GM19455 (cell line): ENCODE results near the gene MACROD2.

Source experiments
- ATAC-seq: cut with Tn5 transposase; IDR thresholded peaks from one replicate; pipeline ENCODE4 v1.9.1; 2021; ENCODE audit not compliant: unreplicated experiment

MACROD2 gene

GRCh38 chr20:14518648-14519047 is 523.3 kb downstream of the MACROD2 start:
- no peak for ATAC-seq

GRCh38 chr20:14521016-14521415 is 525.7 kb downstream of the MACROD2 start:
- ATAC-seq = no peak

- ATAC-seq = no peak
These were observed 526.1 kb downstream of the MACROD2 start for GRCh38 chr20:14521436-14521835.

- no peak for ATAC-seq
These were observed 527.3 kb downstream of the MACROD2 start for GRCh38 chr20:14522595-14522994.

- no peak for ATAC-seq
These were observed 527.8 kb downstream of the MACROD2 start for GRCh38 chr20:14523090-14523489.

GRCh38 chr20:14525426-14525825 is 530.1 kb downstream of the MACROD2 start:
- no peak for ATAC-seq

GRCh38 chr20:14526891-14527290 is 531.6 kb downstream of the MACROD2 start:
- no peak for ATAC-seq

GRCh38 chr20:14531786-14532185 is 536.5 kb downstream of the MACROD2 start:
- ATAC-seq = no peak

GRCh38 chr20:14536738-14537137 is 541.4 kb downstream of the MACROD2 start:
- ATAC-seq = no peak

GRCh38 chr20:14538433-14538832 is 543.1 kb downstream of the MACROD2 start:
- ATAC-seq = peak; percentile 94

GRCh38 chr20:14543040-14543439 is 547.7 kb downstream of the MACROD2 start:
- no peak for ATAC-seq

GRCh38 chr20:14544688-14545087 is 549.4 kb downstream of the MACROD2 start:
- ATAC-seq = no peak

- ATAC-seq = no peak
These were observed 555.3 kb downstream of the MACROD2 start for GRCh38 chr20:14550655-14551054.

GRCh38 chr20:14553774-14554534 is 558.6 kb downstream of the MACROD2 start:
- no peak for ATAC-seq

- ATAC-seq = no peak
These were observed 560.4 kb downstream of the MACROD2 start for GRCh38 chr20:14555676-14556075.

GRCh38 chr20:14556206-14556605 is 560.9 kb downstream of the MACROD2 start:
- ATAC-seq = no peak

- ATAC-seq = no peak
These were observed 564.3 kb downstream of the MACROD2 start for GRCh38 chr20:14559612-14560011.

- no peak for ATAC-seq
These were observed 566.5 kb downstream of the MACROD2 start for GRCh38 chr20:14561741-14562221.

GRCh38 chr20:14562981-14563380 is 567.7 kb downstream of the MACROD2 start:
- no peak for ATAC-seq

GRCh38 chr20:14566505-14566904 is 571.2 kb downstream of the MACROD2 start:
- no peak for ATAC-seq

- ATAC-seq = no peak
These were observed 572.9 kb downstream of the MACROD2 start for GRCh38 chr20:14568225-14568624.

GRCh38 chr20:14568701-14569100 is 573.4 kb downstream of the MACROD2 start:
- no peak for ATAC-seq

- ATAC-seq = no peak
These were observed 574.3 kb downstream of the MACROD2 start for GRCh38 chr20:14569641-14570040.
